Chondrocyte (in vitro differentiated cells): ENCODE results near the gene ATL2. TPM values are rescaled to one million over a fixed set of nuclear protein-coding genes. Genes with fewer than 3 reads are reported as not detected.

Source experiments
- DNase-seq: peaks from one replicate; pipeline ENCODE4 v3.0.0; 2021; ENCODE audit warnings: mixed read lengths, low spot score
- H3K27ac Mint-ChIP-seq: one replicate; pipeline ENCODE4 v1.8.0; 2021; ENCODE audit warnings: mild to moderate bottlenecking, moderate library complexity, mixed read lengths; ENCODE audit not compliant: unreplicated experiment
- H3K27me3 Mint-ChIP-seq: 2 replicates; pipeline ENCODE4 v1.8.0; 2021; ENCODE audit warnings: low read depth, mixed read lengths
- H3K36me3 Mint-ChIP-seq: 2 replicates; pipeline ENCODE4 v1.8.0; 2021; ENCODE audit warnings: low read depth, mixed read lengths
- H3K4me1 Mint-ChIP-seq: 2 replicates; pipeline ENCODE4 v1.8.0; 2021; ENCODE audit warnings: low read depth, mild to moderate bottlenecking, mixed read lengths
- H3K4me3 Mint-ChIP-seq: one replicate; pipeline ENCODE4 v1.8.0; 2021; ENCODE audit warnings: mild to moderate bottlenecking, moderate library complexity, mixed read lengths; ENCODE audit not compliant: unreplicated experiment
- H3K9me3 Mint-ChIP-seq: 2 replicates; pipeline ENCODE4 v1.8.0; 2021; ENCODE audit warnings: low read depth, mixed read lengths
- long read RNA-seq: library from polyadenylated mRNA; stranded (forward); transcript quantifications from one replicate; pipeline ENCODE4 v2.0.0, GENCODE V29; 2021
- total RNA-seq: library from RNA; stranded (reverse); gene quantifications from 3 replicates; pipeline ENCODE4 v1.2.1, GENCODE V29; 2021
- TF ChIP-seq, protein P1 (sequence below): fragments of 200-600 bp; sonication (generic); IDR thresholded peaks from 2 replicates; pipeline ENCODE4 v1.5.0; 2021; ENCODE audit warnings: antibody characterized with exemption, mild to moderate bottlenecking, moderate library complexity

The ATL2 gene
- total RNA-seq, result 30.5 to 50.2 TPM (median 34.1 TPM) in 3 replicates
- long read RNA-seq, transcript ATL2-201 (13 exons, 2,868 nt), result major isoform, 22 of 40 reads
- long read RNA-seq, partial matches to known transcripts, result 12 of 40 reads
- long read RNA-seq, other reads (novel, unspliced or antisense), result 4 of 40 reads

DNA sequence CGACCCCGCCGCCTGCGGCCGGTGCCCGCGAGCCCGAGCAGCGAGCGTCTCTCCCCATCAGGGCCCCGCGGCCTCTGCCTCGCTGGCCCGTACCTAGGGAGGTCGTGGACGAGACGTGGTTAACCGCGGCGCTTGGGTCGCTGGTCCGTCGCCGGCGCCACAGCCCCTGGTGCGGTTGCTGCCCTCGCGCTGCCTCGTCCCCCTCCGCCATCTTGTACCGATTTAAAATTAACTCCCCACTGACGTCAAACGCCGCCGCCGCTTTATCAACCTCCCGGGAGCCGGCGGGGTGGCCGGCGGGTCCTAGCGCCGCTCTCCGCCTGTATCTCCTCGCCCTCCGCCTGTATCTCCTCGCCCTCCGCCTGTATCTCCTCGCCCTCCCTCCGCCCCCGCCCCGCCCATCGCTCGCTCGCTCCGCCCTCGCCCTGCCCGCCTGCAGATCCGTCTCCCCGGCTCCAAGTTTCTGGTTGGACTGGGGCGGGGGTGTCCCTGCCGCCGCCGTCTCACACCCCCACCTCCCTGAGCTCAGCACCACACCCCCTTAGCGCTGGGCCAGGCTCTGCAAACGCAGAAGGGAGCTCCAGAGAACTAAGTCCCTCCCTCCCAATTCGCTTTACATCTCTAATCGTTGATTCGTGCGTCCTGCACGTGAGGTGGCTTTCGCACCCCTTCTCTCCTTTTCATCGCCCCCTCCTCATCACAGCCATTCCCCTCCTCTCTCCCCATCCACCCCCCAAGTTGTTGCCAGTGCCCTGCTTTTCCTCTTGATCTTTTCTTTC is at the start of gene ATL2:
TSS of gene ATL2 (minus strand) at position 224 of the 779 bp plus-strand sequence. CDS start at position 211, 13 bp downstream.
- H3K4me1 Mint-ChIP-seq, result peaks cover 31% of the 10 kb centered on the region
- DNase-seq, result peak; percentile 98
- H3K27ac Mint-ChIP-seq, result peak within 1 kb of the TSS; percentile 94
- H3K27me3 Mint-ChIP-seq, result no peaks in the 10 kb centered on the region
- H3K4me3 Mint-ChIP-seq, result peak within 1 kb of the TSS; percentile 83
- H3K36me3 Mint-ChIP-seq, result no peaks in the 10 kb centered on the region
- TF ChIP-seq, protein P1, sequence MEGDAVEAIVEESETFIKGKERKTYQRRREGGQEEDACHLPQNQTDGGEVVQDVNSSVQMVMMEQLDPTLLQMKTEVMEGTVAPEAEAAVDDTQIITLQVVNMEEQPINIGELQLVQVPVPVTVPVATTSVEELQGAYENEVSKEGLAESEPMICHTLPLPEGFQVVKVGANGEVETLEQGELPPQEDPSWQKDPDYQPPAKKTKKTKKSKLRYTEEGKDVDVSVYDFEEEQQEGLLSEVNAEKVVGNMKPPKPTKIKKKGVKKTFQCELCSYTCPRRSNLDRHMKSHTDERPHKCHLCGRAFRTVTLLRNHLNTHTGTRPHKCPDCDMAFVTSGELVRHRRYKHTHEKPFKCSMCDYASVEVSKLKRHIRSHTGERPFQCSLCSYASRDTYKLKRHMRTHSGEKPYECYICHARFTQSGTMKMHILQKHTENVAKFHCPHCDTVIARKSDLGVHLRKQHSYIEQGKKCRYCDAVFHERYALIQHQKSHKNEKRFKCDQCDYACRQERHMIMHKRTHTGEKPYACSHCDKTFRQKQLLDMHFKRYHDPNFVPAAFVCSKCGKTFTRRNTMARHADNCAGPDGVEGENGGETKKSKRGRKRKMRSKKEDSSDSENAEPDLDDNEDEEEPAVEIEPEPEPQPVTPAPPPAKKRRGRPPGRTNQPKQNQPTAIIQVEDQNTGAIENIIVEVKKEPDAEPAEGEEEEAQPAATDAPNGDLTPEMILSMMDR, result no peak
- H3K9me3 Mint-ChIP-seq, result no peaks in the 10 kb centered on the region

DNA sequence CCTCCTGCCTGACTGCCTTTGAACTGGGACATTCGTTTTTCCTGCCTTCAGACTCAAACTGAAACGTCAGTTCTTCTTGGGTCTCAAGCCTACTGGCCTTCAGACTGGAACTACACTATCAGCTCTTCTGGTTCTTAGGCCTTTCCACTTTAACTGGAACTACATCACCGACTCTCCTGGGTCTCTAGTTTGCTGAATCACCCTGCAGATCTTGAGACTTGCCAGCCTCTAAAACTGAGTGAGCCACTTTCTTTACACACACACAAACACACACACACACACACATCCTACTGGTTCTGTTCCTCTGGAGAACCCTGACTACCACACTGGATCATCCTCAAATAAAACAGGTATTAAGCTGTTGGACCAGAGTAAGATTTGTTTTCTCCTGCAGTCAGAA is 46.7 kb upstream of the ATL2 start:
- DNase-seq, result no peak
- H3K36me3 Mint-ChIP-seq, result no peaks in the 10 kb centered on the region

DNA sequence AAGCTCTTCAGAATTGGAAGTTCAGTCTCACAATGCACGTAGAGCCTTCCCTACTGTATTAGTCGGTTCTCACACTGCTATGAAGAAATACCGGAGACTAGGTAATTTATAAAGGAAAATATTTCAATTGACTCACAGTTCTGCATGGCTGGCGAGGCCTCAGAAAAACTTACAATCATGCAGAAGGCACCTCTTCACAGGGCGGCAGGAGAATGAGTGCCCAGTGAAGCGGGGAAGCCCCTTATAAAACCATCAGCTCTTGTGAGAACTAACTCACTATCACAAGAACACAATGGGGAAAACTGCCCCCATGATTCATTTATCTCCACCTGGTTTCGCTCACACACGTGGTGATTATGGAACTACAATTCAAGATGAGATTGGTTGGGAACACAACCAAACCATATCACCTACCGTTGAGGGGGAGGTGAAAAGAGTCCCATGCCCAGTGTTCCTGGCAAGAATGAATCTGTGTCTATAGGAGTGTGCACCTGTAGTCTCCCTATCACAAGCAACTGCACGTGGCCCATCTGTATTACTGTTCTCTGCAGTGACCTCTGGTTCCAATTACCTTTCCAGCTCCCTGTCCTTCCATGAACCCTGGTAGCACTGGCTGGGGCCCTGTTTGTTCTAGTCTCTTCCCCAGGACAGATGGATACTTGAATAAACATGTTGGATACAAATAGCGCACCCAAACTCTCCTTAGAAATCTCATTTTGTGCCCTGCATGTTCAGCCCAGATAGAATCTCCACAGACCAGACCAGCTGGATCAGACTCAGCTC is 44.4 kb upstream of the ATL2 start:
- Mint-ChIP-seq H3K4me1 (peaks cover 7% of the 10 kb centered on the region), H3K4me3 (no peak overlapping the region), H3K9me3 (no peaks in the 10 kb centered on the region), H3K36me3 (no peaks in the 10 kb centered on the region), H3K27ac (no peak overlapping the region), H3K27me3 (peaks cover 10% of the 10 kb centered on the region)
- TF ChIP-seq, protein P1, result no peak
- DNase-seq, result no peak

More for the DNA sequence above, 46.7 kb upstream of the ATL2 start:
- TF ChIP-seq, protein P1, result no peak
- Mint-ChIP-seq H3K4me1 (peaks cover 18% of the 10 kb centered on the region), H3K9me3 (no peaks in the 10 kb centered on the region), H3K27ac (no peak overlapping the region), H3K4me3 (no peak overlapping the region), H3K27me3 (peaks cover 7% of the 10 kb centered on the region)

DNA sequence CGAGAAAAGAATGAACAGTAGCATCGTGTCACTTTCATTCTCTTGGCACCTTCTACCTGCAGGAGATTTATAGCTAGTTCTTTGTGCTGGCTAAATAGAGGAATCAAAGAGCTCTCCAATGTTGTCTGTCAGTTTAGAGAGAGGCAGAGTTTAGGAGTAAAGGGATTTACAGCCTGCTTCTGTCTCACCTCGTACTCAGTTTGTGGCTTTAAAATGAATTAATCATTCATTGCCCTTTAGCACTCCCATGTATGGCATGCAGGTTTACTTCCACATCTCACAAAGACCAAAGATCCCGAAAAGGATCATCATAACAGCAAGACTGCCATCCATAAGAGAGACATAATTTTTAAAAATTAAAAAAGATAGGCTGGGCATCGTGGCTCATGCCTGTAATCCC is 42.4 kb upstream of the ATL2 start:
- H3K4me3 Mint-ChIP-seq, result no peak overlapping the region
- no peak for DNase-seq
- peaks cover 10% of the 10 kb centered on the region for H3K27me3 Mint-ChIP-seq
- H3K4me1 Mint-ChIP-seq, result peaks cover 7% of the 10 kb centered on the region
- no peaks in the 10 kb centered on the region for H3K9me3 Mint-ChIP-seq
- H3K27ac Mint-ChIP-seq, result no peak overlapping the region
- H3K36me3 Mint-ChIP-seq, result no peaks in the 10 kb centered on the region
- TF ChIP-seq, protein P1, result no peak

DNA sequence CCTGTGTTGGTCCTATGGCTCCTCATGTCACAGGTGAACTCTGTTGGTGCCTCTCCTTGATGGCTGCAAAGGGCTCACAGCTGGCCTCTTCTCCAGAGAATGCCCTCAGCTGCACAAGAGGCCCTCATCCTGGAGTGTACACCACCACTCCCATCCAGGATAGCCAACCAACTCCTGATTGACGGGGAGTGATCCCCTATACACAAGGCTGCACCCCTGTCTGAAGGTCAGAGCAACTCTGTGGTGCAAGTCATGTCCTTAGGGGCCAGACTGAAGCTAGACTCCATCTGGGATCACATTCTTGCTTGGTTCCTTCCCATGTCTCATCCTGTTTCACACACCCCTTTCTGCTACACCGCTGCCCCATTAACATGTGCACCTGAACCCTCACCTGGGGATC is 41.7 kb upstream of the ATL2 start:
- no peaks in the 10 kb centered on the region for H3K36me3 Mint-ChIP-seq

More for the DNA sequence above, 41.7 kb upstream of the ATL2 start:
- H3K4me1 Mint-ChIP-seq, result peaks cover 7% of the 10 kb centered on the region
- DNase-seq, result no peak
- no peak overlapping the region for H3K4me3 Mint-ChIP-seq
- no peak overlapping the region for H3K27ac Mint-ChIP-seq
- TF ChIP-seq, protein P1, result no peak
- H3K27me3 Mint-ChIP-seq, result peaks cover 7% of the 10 kb centered on the region
- no peaks in the 10 kb centered on the region for H3K9me3 Mint-ChIP-seq
